Esophagus mucosa (tissue), 1 donor: ENCODE data around the gene KLHL42. TPM values are rescaled to one million over a fixed set of nuclear protein-coding genes. Genes with fewer than 3 reads are reported as not detected.
"Not testable (repeated sequence)": the region's sequence is repeated elsewhere in the genome, so short reads cannot be mapped to it uniquely, and the experiment has no call there.

Source experiments
- ATAC-seq: fragments of 200-7000 bp; cut with Tn5 transposase; one replicate; pipeline ENCODE4 v1.9.1; 2020
- total RNA-seq: library from RNA; stranded (reverse); gene quantifications from one replicate; pipeline ENCODE4 v1.2.4, GENCODE V29; 2023
- donor health status: DM: yes; HTN: yes; CAD: no.

The KLHL42 gene
- total RNA-seq, 1 donor from 2014 or later, result 7.1 TPM

GRCh38 chr12:27818401-27818918, 38.4 kb downstream of the KLHL42 start:
- ATAC-seq, result no peak

GRCh38 chr12:27820564-27820963, 40.5 kb downstream of the KLHL42 start:
- ATAC-seq, result no peak

GRCh38 chr12:27821259-27821973, 41.4 kb downstream of the KLHL42 start:
- ATAC-seq, result peak; percentile 44

- ATAC-seq, result peak; percentile 91
Observed at GRCh38 chr12:27822076-27822712, 42.2 kb downstream of the KLHL42 start.

GRCh38 chr12:27823038-27823437, 43.0 kb downstream of the KLHL42 start:
- no peak for ATAC-seq

GRCh38 chr12:27824126-27824842, 44.3 kb downstream of the KLHL42 start:
- peak; percentile 49 for ATAC-seq

- ATAC-seq, result no peak
Observed at GRCh38 chr12:27826076-27826475, 46.0 kb downstream of the KLHL42 start.

GRCh38 chr12:27828196-27828595, 48.2 kb downstream of the KLHL42 start:
- no peak for ATAC-seq

GRCh38 chr12:27838543-27839185, 58.6 kb downstream of the KLHL42 start:
- no peak for ATAC-seq

- ATAC-seq, result no peak
Observed at GRCh38 chr12:27840229-27840999, 60.4 kb downstream of the KLHL42 start.

- ATAC-seq, result no peak
Observed at GRCh38 chr12:27841392-27841882, 61.4 kb downstream of the KLHL42 start.

- ATAC-seq, result no peak
Observed at GRCh38 chr12:27843714-27844245, 63.7 kb downstream of the KLHL42 start.

GRCh38 chr12:27844366-27845090, 64.5 kb downstream of the KLHL42 start:
- ATAC-seq, result peak; percentile 46

GRCh38 chr12:27845187-27845586, 65.2 kb downstream of the KLHL42 start:
- ATAC-seq, result no peak

- ATAC-seq, result not testable (repeated sequence)
Observed at GRCh38 chr12:27845706-27846105, 65.7 kb downstream of the KLHL42 start.

- ATAC-seq, result not testable (repeated sequence)
Observed at GRCh38 chr12:27847293-27847692, 67.3 kb downstream of the KLHL42 start.

- ATAC-seq, result no peak
Observed at GRCh38 chr12:27851311-27851710, 71.3 kb downstream of the KLHL42 start.

- ATAC-seq, result no peak
Observed at GRCh38 chr12:27852117-27852516, 72.1 kb downstream of the KLHL42 start.
